Natural killer cell (primary cell): ENCODE results near the gene TBCD. TPM values are rescaled to one million over a fixed set of nuclear protein-coding genes. Genes with fewer than 3 reads are reported as not detected.
A peak's percentile ranks its signal among the peaks of the same experiment; 100 is the strongest.
"Not testable (repeated sequence)": the region's sequence is repeated elsewhere in the genome, so short reads cannot be mapped to it uniquely, and the experiment has no call there.

Experiments
- ATAC-seq, 3 donors: fragments of 150-1000 bp in 2 of 3; fragments of 200-7000 bp in 1 of 3; cut with Tn5 transposase; 1 replicate in 1 of 3; 2 replicates in 2 of 3; pipeline ENCODE4 v1.10.0; 2021; ENCODE audit warnings: mild to moderate bottlenecking in 2 of 3, moderate library complexity in 2 of 3
- DNase-seq, 2 donors: peaks; one replicate each; pipeline versions ENCODE4 v3.0.0 to v3.0.0-alpha.2; 2013 to 2021; ENCODE audit warnings: mixed read lengths in 1 of 2
- H3K27ac ChIP-seq: one replicate; pipeline ENCODE4 v1.5.1; 2013; ENCODE audit warnings: mild to moderate bottlenecking, low read length
- H3K27me3 ChIP-seq: one replicate; pipeline ENCODE4 v1.6.1; 2013; ENCODE audit warnings: low read length; ENCODE audit not compliant: control insufficient read depth, insufficient read depth
- H3K36me3 ChIP-seq: one replicate; pipeline ENCODE4 v1.6.1; 2013; ENCODE audit warnings: low read length; ENCODE audit not compliant: control insufficient read depth, insufficient read depth
- H3K4me1 ChIP-seq: one replicate; pipeline ENCODE4 v1.6.1; 2013; ENCODE audit warnings: low read length; ENCODE audit not compliant: control insufficient read depth, insufficient read depth
- H3K4me3 ChIP-seq: one replicate; pipeline ENCODE4 v1.5.1; 2013; ENCODE audit warnings: low read length
- H3K9me3 ChIP-seq: one replicate; pipeline ENCODE4 v1.6.1; 2013; ENCODE audit warnings: low read length; ENCODE audit not compliant: control insufficient read depth, insufficient read depth
- H3K27ac Mint-ChIP-seq, 2 donors: one replicate each; pipeline ENCODE4 v1.8.0; 2022; ENCODE audit warnings: mild to moderate bottlenecking in 2 of 2, mixed read lengths in 2 of 2, moderate library complexity in 1 of 2
- H3K27me3 Mint-ChIP-seq, 2 donors: one replicate each; pipeline ENCODE4 v1.8.0; 2022; ENCODE audit warnings: low read depth in 2 of 2, mixed read lengths in 2 of 2
- H3K36me3 Mint-ChIP-seq: one replicate; pipeline ENCODE4 v1.8.0; 2022; ENCODE audit warnings: mixed read lengths
- H3K4me1 Mint-ChIP-seq, 2 donors: one replicate each; pipeline ENCODE4 v1.8.0; 2022; ENCODE audit warnings: mixed read lengths in 2 of 2
- H3K4me3 Mint-ChIP-seq: one replicate; pipeline ENCODE4 v1.8.0; 2022; ENCODE audit warnings: mild to moderate bottlenecking, moderate library complexity, mixed read lengths
- H3K9me3 Mint-ChIP-seq, 2 donors: one replicate each; pipeline ENCODE4 v1.8.0; 2022; ENCODE audit warnings: mixed read lengths in 2 of 2
- CTCF ChIP-seq: fragments of 200-600 bp; IDR thresholded peaks from one replicate; pipeline ENCODE4 v1.8.0; 2022; ENCODE audit warnings: antibody characterized with exemption
- WGBS: methylation state at CpG from one replicate; pipeline ENCODE4 v1.1.7; 2013; ENCODE audit warnings: missing lambda C conversion rate; ENCODE audit not compliant: insufficient coverage; 5-methylcytosine and 5-hydroxymethylcytosine counted together
- intact Hi-C: fragments of 100-400 bp; cut with micrococcal nuclease; formaldehyde crosslinking; loops from one replicate; pipeline ENCODE4 v1.14.2; 2022
- total RNA-seq, 4 donors: library from RNA; stranded (reverse); fragments of 120-200 nt in 1 of 4; gene quantifications; one replicate each; pipeline versions ENCODE4 v1.2.3 to v1.2.4, GENCODE V29; 2013 to 2022

TBCD gene
- total RNA-seq, 3 donors from 2014 or later (not counting 1 experiment from before 2014, with no cell fraction given), result 92.0 to 149 (median 132) TPM

- H3K4me3 Mint-ChIP-seq, result peak overlapping the region; percentile 86
- no peaks in the 10 kb centered on the region for H3K36me3 Mint-ChIP-seq
- ATAC-seq, result no peak
- H3K27me3 Mint-ChIP-seq, result no peaks in the 10 kb centered on the region
- peak in 1 of 2 donors; percentile 36 for DNase-seq
- peaks cover 25% of the 10 kb centered on the region for H3K4me1 ChIP-seq
- H3K9me3 Mint-ChIP-seq, result no peaks in the 10 kb centered on the region
- peaks cover 20 to 44% of the 10 kb centered on the region in 2 donors for H3K4me1 Mint-ChIP-seq
- intact Hi-C loops, result loop anchor here (1.0 to 10.0 kb wide), 2 partner anchors 59 to 98 kb away; no protein-coding TSS in a partner anchor
- no peaks in the 10 kb centered on the region for H3K36me3 ChIP-seq
- peak overlapping the region; percentile 78 to 86 for H3K27ac Mint-ChIP-seq
- no peak overlapping the region for H3K4me3 ChIP-seq
- no peaks in the 10 kb centered on the region for H3K9me3 ChIP-seq
- H3K27ac ChIP-seq, result no peak overlapping the region
- 87% methylated on average over 11 of the region's 11 CpGs for WGBS
- no peaks in the 10 kb centered on the region for H3K27me3 ChIP-seq
- no peak for TF ChIP-seq CTCF
These were observed 233.6 kb downstream of the TBCD start for GRCh38 chr17:82985428-82985805.

- H3K36me3 ChIP-seq, result no peaks in the 10 kb centered on the region
- H3K4me3 Mint-ChIP-seq, result peak overlapping the region; percentile 86
- peaks cover 20 to 44% of the 10 kb centered on the region in 2 donors for H3K4me1 Mint-ChIP-seq
These were observed 234.1 kb downstream of the TBCD start for GRCh38 chr17:82985973-82986372.

GRCh38 chr17:82989051-82989450, 237.2 kb downstream of the TBCD start:
- not testable (repeated sequence) for DNase-seq
- peaks cover 29% of the 10 kb centered on the region for H3K36me3 Mint-ChIP-seq

More at GRCh38 chr17:82985973-82986372, 234.1 kb downstream of the TBCD start:
- Histone ChIP-seq H3K4me1 (peaks cover 24% of the 10 kb centered on the region), H3K9me3 (no peaks in the 10 kb centered on the region), H3K27ac (peak overlapping the region; percentile 2), H3K27me3 (no peaks in the 10 kb centered on the region), H3K4me3 (no peak overlapping the region)
- Mint-ChIP-seq H3K27ac (peak overlapping the region; percentile 78 to 86), H3K36me3 (no peaks in the 10 kb centered on the region), H3K9me3 (no peaks in the 10 kb centered on the region), H3K27me3 (no peaks in the 10 kb centered on the region)
- intact Hi-C loops, result loop anchor here (1.0 to 10.0 kb wide), 2 partner anchors 59 to 97 kb away; no protein-coding TSS in a partner anchor
- 4% methylated on average over 14 of the region's 17 CpGs for WGBS
- ATAC-seq, result peak; percentile 88 to 97 (median 94)
- peak; percentile 62 to 80 for DNase-seq
- no peak for TF ChIP-seq CTCF

GRCh38 chr17:82989881-82990280, 238.0 kb downstream of the TBCD start:
- H3K9me3 Mint-ChIP-seq, result peaks cover 4 to 17% of the 10 kb centered on the region in 2 donors
- Histone ChIP-seq H3K4me1 (peaks cover 19% of the 10 kb centered on the region), H3K27ac (no peak overlapping the region), H3K27me3 (no peaks in the 10 kb centered on the region), H3K9me3 (no peaks in the 10 kb centered on the region), H3K4me3 (no peak overlapping the region), H3K36me3 (no peaks in the 10 kb centered on the region)
- intact Hi-C loops, result loop anchor here (10.0 kb wide), 1 partner anchor 55 kb away; no protein-coding TSS in a partner anchor
- peaks cover 0 to 4% of the 10 kb centered on the region in 2 donors for H3K27me3 Mint-ChIP-seq
- DNase-seq, result no peak
- no peak overlapping the region for H3K27ac Mint-ChIP-seq
- H3K4me1 Mint-ChIP-seq, result peaks cover 20 to 30% of the 10 kb centered on the region in 2 donors
- peaks cover 37% of the 10 kb centered on the region for H3K36me3 Mint-ChIP-seq
- no peak for ATAC-seq
- no peak for TF ChIP-seq CTCF
- 100% methylated on average over 5 of the region's 5 CpGs for WGBS
- no peak overlapping the region for H3K4me3 Mint-ChIP-seq

More at GRCh38 chr17:82989051-82989450, 237.2 kb downstream of the TBCD start:
- H3K36me3 ChIP-seq, H3K27ac ChIP-seq, H3K27me3 Mint-ChIP-seq, H3K9me3 ChIP-seq, ATAC-seq, H3K27ac Mint-ChIP-seq, H3K27me3 ChIP-seq, H3K4me3 ChIP-seq, H3K4me3 Mint-ChIP-seq: not testable (repeated sequence)
- intact Hi-C loops, result loop anchor here (10.0 kb wide), 1 partner anchor 56 kb away; no protein-coding TSS in a partner anchor
- peaks cover 20 to 38% of the 10 kb centered on the region in 2 donors for H3K4me1 Mint-ChIP-seq
- H3K4me1 ChIP-seq, result peaks cover 24% of the 10 kb centered on the region
- peaks cover 4 to 17% of the 10 kb centered on the region in 2 donors for H3K9me3 Mint-ChIP-seq
- WGBS, result 77% methylated on average over 3 of the region's 3 CpGs
